PFSK-1 (cell line): Measurements from ENCODE around the gene SLC9A3.

Source experiments
- POLR2AphosphoS5 ChIP-seq: IDR thresholded peaks from 2 replicates; pipeline ENCODE4 v1.6.1; 2012; ENCODE audit warnings: low read depth, mild to moderate bottlenecking, control low read depth, low read length, moderate library complexity
- REST ChIP-seq, 2 experiments: IDR thresholded peaks; 2 replicates each; pipeline versions ENCODE4 v1.6.1 to v1.8.0; 2011 to 2012; ENCODE audit warnings: low read depth in 2 of 2, low read length in 2 of 2, control low read depth in 1 of 2, inconsistent platforms in 1 of 2, mild to moderate bottlenecking in 1 of 2, moderate library complexity in 1 of 2; ENCODE audit not compliant: insufficient read depth in 1 of 2
- SIN3A ChIP-seq: IDR thresholded peaks from 2 replicates; pipeline ENCODE4 v1.6.1; 2012; ENCODE audit warnings: mild to moderate bottlenecking, low read length, moderate library complexity, borderline replicate concordance; ENCODE audit not compliant: insufficient read depth
- TAF1 ChIP-seq: IDR thresholded peaks from 2 replicates; pipeline ENCODE4 v1.6.1; 2012; ENCODE audit warnings: low read length, control low read depth, borderline replicate concordance; ENCODE audit not compliant: insufficient read depth

- TF ChIP-seq POLR2AphosphoS5: no peak
- TF ChIP-seq TAF1: no peak
- TF ChIP-seq SIN3A: no peak
- TF ChIP-seq REST (IDR thresholded peaks at IDR 0.05; ENCODE audit: insufficient read depth in 1 of 2, low read depth in 2 of 2, low read length in 2 of 2): no peak
Measured at GRCh38 chr5:428754-429452, 95.3 kb downstream of the SLC9A3 start.
